Measurements from ENCODE around the gene RAB25. TPM values are rescaled to one million over a fixed set of nuclear protein-coding genes. Genes with fewer than 3 reads are reported as not detected.

RAB25 gene
- total RNA-seq, 1 donor from 2014 or later, result 58.0 TPM

- Histone ChIP-seq H3K4me1 (peaks cover 22% of the 10 kb centered on the region), H3K27me3 (ENCODE audit: low read depth) (no peaks in the 10 kb centered on the region), H3K27ac (peak overlapping the region; percentile 46), H3K36me3 (peaks cover 32% of the 10 kb centered on the region), H3K4me3 (peak overlapping the region; percentile 91), H3K9me3 (no peaks in the 10 kb centered on the region)
- DNase-seq (peak; percentile 70), ATAC-seq (peak; percentile 19 to 25)
- peak; percentile 26 for TF ChIP-seq CTCF (IDR thresholded peaks at IDR 0.05)
- intact Hi-C loops (cut with DNase I), result no loop called here
Measured at GRCh38 chr1:156052862-156053767, 7.8 kb upstream of the RAB25 start.

DNA sequence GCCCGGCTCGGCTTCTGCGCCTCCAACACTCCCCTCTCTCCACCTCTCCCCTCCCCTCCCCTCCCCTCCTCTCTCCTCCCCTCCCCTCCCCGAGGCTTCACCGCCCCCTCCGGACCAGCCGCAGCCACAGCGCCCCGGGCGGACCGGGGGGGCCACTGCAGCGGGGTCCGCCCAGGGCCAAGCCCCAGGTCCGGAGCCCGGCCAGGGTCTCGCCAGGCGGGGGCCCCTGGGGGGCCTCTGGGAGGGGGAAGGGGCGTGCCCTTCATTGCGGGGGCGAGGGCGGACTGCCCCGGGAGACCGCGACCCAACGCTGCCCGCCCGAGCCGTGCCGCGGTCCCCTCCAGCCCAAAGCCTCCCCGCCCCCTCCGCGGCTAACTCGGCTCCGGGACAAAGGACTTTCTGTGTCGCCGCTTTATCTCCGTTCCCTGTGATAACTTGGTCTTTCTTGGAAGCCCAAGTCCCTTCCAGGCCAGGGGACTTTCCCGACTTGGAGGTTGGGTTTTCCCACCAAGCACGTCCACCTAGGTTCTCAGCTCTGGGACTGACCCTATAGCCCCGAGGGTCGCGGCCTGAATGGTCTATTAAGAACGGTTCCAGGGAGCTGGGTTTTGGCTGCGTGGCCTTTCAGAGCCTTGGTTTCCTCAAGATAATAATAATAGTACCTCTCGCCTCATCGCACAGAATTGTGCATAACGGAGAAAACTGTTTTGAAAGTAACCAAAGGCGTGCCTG is 7.0 kb upstream of the RAB25 start, which contains the start of gene UBQLN4:
Gene UBQLN4, minus strand, starts transcription at position 31 of the 732 bp plus-strand sequence. CDS start 97 bp downstream, outside the sequence.
- H3K9me3 ChIP-seq, result no peaks in the 10 kb centered on the region
- ATAC-seq (peak; percentile 90 to 95), DNase-seq (peak; percentile 90)
- H3K4me1 ChIP-seq, result peaks cover 22% of the 10 kb centered on the region
- peak within 1 kb of the TSS; percentile 91 for H3K4me3 ChIP-seq
- peak; percentile 52 for TF ChIP-seq CTCF (IDR thresholded peaks at IDR 0.05)
- H3K27me3 ChIP-seq (ENCODE audit: low read depth), result no peaks in the 10 kb centered on the region
- peaks cover 32% of the 10 kb centered on the region for H3K36me3 ChIP-seq
- peak within 1 kb of the TSS; percentile 85 for H3K27ac ChIP-seq
- intact Hi-C loops (cut with DNase I), result no loop called here

GRCh38 chr1:156054500-156055280 is 6.3 kb upstream of the RAB25 start, which contains the start of gene LAMTOR2:
LAMTOR2 (plus strand) TSS chr1:156054782; CDS start chr1:156054890, 108 bp downstream.
- intact Hi-C loops (cut with DNase I), result no loop called here
- peaks cover 22% of the 10 kb centered on the region for H3K4me1 ChIP-seq
- no peaks in the 10 kb centered on the region for H3K9me3 ChIP-seq
- H3K4me3 ChIP-seq, result peak within 1 kb of the TSS; percentile 91
- H3K36me3 ChIP-seq, result peaks cover 25% of the 10 kb centered on the region
- ATAC-seq (peak; percentile 95), DNase-seq (peak; percentile 98)
- H3K27ac ChIP-seq, result peak within 1 kb of the TSS; percentile 85
- no peaks in the 10 kb centered on the region for H3K27me3 ChIP-seq (ENCODE audit: low read depth)
- TF ChIP-seq CTCF (IDR thresholded peaks at IDR 0.05), result no peak

GRCh38 chr1:156055281-156056048 is 5.5 kb upstream of the RAB25 start:
- intact Hi-C loops (cut with DNase I), result no loop called here
- ATAC-seq, result no peak

More at GRCh38 chr1:156055281-156056048, 5.5 kb upstream of the RAB25 start:
- Histone ChIP-seq H3K4me3 (peak overlapping the region; percentile 91), H3K27me3 (ENCODE audit: low read depth) (no peaks in the 10 kb centered on the region), H3K9me3 (no peaks in the 10 kb centered on the region), H3K27ac (peak overlapping the region; percentile 85), H3K36me3 (peaks cover 20% of the 10 kb centered on the region), H3K4me1 (peaks cover 22% of the 10 kb centered on the region)
- no peak for TF ChIP-seq CTCF (IDR thresholded peaks at IDR 0.05)
- no peak for DNase-seq

All from lower lobe of right lung (tissue), 2 donors.